DOHH2 (cell line): Measurements from ENCODE around the gene HSD17B14.

ENCODE experiments used
- H3F3A ChIP-seq: fragments of 200-600 bp; sonication (generic), shearing (Covaris generic); 2 replicates; pipeline ENCODE4 v1.6.0; 2016; ENCODE audit warnings: antibody characterized with exemption, mild to moderate bottlenecking; ENCODE audit not compliant: control insufficient read depth, insufficient read depth
- H3K27ac ChIP-seq: fragments of 200-600 bp; sonication (generic); 2 replicates; pipeline ENCODE4 v1.5.1; 2014; ENCODE audit warnings: low read depth, mild to moderate bottlenecking, low read length, moderate library complexity
- H3K27me3 ChIP-seq: fragments of 200-600 bp; sonication (generic); 2 replicates; pipeline ENCODE4 v1.6.1; 2014; ENCODE audit warnings: mild to moderate bottlenecking, low read length, mixed read lengths; ENCODE audit not compliant: control insufficient read depth
- H3K36me3 ChIP-seq: fragments of 200-600 bp; sonication (generic); 2 replicates; pipeline ENCODE4 v1.6.1; 2014; ENCODE audit warnings: mild to moderate bottlenecking, low read length, moderate library complexity, mixed read lengths; ENCODE audit not compliant: control insufficient read depth
- H3K4me1 ChIP-seq: fragments of 200-600 bp; sonication (generic); 2 replicates; pipeline ENCODE4 v1.6.1; 2014; ENCODE audit warnings: mild to moderate bottlenecking, low read length, mixed read lengths; ENCODE audit not compliant: control insufficient read depth
- H3K4me2 ChIP-seq: fragments of 200-600 bp; sonication (generic); 2 replicates; pipeline ENCODE4 v1.6.0; 2014; ENCODE audit warnings: mild to moderate bottlenecking, low read length, moderate library complexity
- H3K4me3 ChIP-seq: fragments of 200-600 bp; sonication (generic); 2 replicates; pipeline ENCODE4 v1.5.1; 2014; ENCODE audit warnings: mild to moderate bottlenecking, low read length, mixed read lengths
- H3K79me2 ChIP-seq: fragments of 200-600 bp; sonication (generic); 2 replicates; pipeline ENCODE4 v1.6.1; 2014; ENCODE audit warnings: mild to moderate bottlenecking, low read length, mixed read lengths; ENCODE audit not compliant: control insufficient read depth
- H3K9me2 ChIP-seq: fragments of 200-600 bp; sonication (generic); replicated peaks from 2 replicates; pipeline ENCODE4 v1.6.1; 2014; ENCODE audit warnings: mild to moderate bottlenecking, low read length, mixed read lengths; ENCODE audit not compliant: control insufficient read depth
- H3K9me3 ChIP-seq: fragments of 200-600 bp; sonication (generic); 2 replicates; pipeline ENCODE4 v1.6.1; 2014; ENCODE audit warnings: antibody characterized with exemption, low read length, mixed read lengths; ENCODE audit not compliant: control insufficient read depth, insufficient read depth
- H4K20me1 ChIP-seq: fragments of 200-600 bp; sonication (generic); 2 replicates; pipeline ENCODE4 v1.6.0; 2014; ENCODE audit warnings: low read depth, mild to moderate bottlenecking, antibody characterized with exemption, low read length, moderate library complexity; ENCODE audit not compliant: control insufficient read depth, insufficient read depth
- EZH2phosphoT487 ChIP-seq: fragments of 200-600 bp; sonication (generic); IDR thresholded peaks from 2 replicates; pipeline ENCODE4 v1.6.1; 2017; ENCODE audit warnings: borderline replicate concordance, mild to moderate bottlenecking, antibody characterized with exemption, low read length, moderate library complexity, mixed read lengths
- TF ChIP-seq, protein P1 (sequence below): fragments of 200-600 bp; sonication (generic); IDR thresholded peaks from one replicate; pipeline ENCODE4 v1.5.1; 2014; ENCODE audit warnings: antibody characterized with exemption, mild to moderate bottlenecking, low read depth, low read length; ENCODE audit not compliant: poor library complexity, severe bottlenecking

Gene HSD17B14

DNA sequence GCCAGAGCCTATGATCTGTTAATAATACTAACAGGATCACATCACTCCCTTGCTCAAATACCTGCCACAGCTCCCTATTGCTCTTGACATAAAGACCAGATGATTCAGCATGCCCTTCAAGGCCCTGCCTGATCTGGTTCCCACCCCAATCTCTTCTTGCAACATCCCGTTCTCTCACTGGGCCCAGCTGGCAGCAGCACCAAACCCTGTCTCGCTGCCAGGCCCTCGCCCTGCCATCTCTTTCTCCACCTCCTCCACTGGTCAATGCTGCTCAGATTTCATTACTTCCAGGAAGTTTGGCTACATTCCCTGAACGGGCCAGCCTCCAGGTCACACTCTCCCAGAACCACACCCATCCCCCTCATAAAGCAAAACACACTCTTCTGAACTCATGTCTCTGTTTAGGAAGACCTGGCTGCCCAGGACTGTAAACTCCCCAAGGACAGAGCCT is 16.9 kb downstream of the HSD17B14 start:
- Histone ChIP-seq H3K4me3 (no peak overlapping the region), H3K79me2 (no peaks in the 10 kb centered on the region), H3F3A (0 out of 2 replicates have a peak, but pooled peaks cover 2% of the 10 kb centered on the region), H3K27me3 (no peaks in the 10 kb centered on the region), H3K9me2 (no peaks in the 10 kb centered on the region), H3K9me3 (peaks cover 9% of the 10 kb centered on the region; the same call in 1 of the 2 replicates), H3K27ac (no peak overlapping the region), H3K36me3 (no peaks in the 10 kb centered on the region), H3K4me1 (peaks cover 21% of the 10 kb centered on the region), H4K20me1 (no peaks in the 10 kb centered on the region), H3K4me2 (no peak overlapping the region)
- TF ChIP-seq, protein P1, sequence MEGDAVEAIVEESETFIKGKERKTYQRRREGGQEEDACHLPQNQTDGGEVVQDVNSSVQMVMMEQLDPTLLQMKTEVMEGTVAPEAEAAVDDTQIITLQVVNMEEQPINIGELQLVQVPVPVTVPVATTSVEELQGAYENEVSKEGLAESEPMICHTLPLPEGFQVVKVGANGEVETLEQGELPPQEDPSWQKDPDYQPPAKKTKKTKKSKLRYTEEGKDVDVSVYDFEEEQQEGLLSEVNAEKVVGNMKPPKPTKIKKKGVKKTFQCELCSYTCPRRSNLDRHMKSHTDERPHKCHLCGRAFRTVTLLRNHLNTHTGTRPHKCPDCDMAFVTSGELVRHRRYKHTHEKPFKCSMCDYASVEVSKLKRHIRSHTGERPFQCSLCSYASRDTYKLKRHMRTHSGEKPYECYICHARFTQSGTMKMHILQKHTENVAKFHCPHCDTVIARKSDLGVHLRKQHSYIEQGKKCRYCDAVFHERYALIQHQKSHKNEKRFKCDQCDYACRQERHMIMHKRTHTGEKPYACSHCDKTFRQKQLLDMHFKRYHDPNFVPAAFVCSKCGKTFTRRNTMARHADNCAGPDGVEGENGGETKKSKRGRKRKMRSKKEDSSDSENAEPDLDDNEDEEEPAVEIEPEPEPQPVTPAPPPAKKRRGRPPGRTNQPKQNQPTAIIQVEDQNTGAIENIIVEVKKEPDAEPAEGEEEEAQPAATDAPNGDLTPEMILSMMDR, result no peak
- TF ChIP-seq EZH2phosphoT487, result no peak

DNA sequence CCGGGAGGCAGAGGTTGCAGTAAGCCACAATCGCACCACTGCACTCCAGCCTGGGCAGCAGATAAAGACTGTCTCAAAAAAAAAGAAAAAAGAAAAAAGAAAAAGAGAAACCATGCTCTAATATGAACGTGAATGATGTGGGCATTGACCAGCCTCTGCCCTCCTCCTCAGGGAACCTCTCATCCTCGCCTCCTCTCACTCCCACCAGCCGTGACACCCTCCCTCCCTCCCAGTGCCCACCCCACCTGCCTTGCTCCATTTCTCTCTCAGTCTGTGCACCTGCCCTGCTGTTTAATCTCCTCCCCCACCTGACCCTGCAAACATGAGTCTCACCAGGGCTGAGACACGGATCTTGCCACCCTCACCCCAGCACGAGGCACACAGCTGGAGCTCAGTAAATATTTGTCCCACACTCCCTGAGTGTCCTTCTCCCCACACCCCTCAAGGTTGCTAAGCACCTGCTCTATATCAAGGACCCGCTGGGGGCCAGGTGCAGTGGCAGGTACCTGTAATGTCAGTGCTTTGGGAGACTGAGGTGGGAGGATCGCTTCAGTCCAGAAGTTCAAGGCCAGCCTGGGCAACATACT is 18.0 kb downstream of the HSD17B14 start:
- Histone ChIP-seq H3K9me2 (no peaks in the 10 kb centered on the region), H3K27me3 (no peaks in the 10 kb centered on the region), H3K4me2 (no peak overlapping the region), H3K4me1 (peaks cover 21% of the 10 kb centered on the region), H3K27ac (no peak overlapping the region), H3F3A (0 out of 2 replicates have a peak, but pooled peaks cover 2% of the 10 kb centered on the region), H3K4me3 (no peak overlapping the region), H3K36me3 (no peaks in the 10 kb centered on the region), H3K79me2 (no peaks in the 10 kb centered on the region), H3K9me3 (peaks cover 9% of the 10 kb centered on the region; the same call in 1 of the 2 replicates), H4K20me1 (no peaks in the 10 kb centered on the region)
- TF ChIP-seq EZH2phosphoT487, result no peak
- TF ChIP-seq, protein P1, result no peak

DNA sequence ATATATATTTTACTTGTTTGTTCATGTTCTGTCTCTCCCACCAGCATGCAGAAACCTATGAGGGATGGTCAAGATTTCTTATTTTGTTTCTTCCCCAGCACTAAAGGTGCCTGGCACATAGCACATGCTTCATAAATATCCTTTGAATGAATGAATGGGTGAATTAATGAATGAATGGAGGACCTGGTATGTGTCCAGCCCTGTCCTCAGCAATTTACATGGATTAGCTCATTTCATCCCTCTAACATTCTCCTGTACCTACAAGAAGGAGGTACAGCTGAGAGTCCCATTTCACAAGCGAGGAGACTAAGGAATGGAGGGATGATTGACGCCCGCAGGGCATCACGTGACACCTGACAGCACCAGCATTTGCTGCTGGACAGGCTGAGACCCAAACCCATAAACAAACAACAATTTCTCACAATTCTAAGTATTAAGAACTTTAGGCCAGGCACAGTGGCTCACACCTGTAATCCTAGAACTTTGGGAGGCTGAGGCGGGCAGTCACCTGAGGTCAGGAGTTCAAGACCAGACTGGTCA is 18.6 kb downstream of the HSD17B14 start:
- no peaks in the 10 kb centered on the region for H3K79me2 ChIP-seq
- H3K27me3 ChIP-seq, result no peaks in the 10 kb centered on the region
- no peak overlapping the region for H3K4me3 ChIP-seq
- no peak for TF ChIP-seq EZH2phosphoT487
- TF ChIP-seq, protein P1, result no peak
- no peak overlapping the region for H3K27ac ChIP-seq
- no peak overlapping the region for H3K4me2 ChIP-seq
- H3K36me3 ChIP-seq, result no peaks in the 10 kb centered on the region
- H3K9me3 ChIP-seq, result peaks cover 8% of the 10 kb centered on the region; the same call in 1 of the 2 replicates
- H3K4me1 ChIP-seq, result peaks cover 24% of the 10 kb centered on the region
- no peaks in the 10 kb centered on the region for H3K9me2 ChIP-seq
- peaks cover 2% of the 10 kb centered on the region for H3F3A ChIP-seq
- no peaks in the 10 kb centered on the region for H4K20me1 ChIP-seq
